GM21367 (cell line): ENCODE measurements around the gene MELTF.
A peak's percentile ranks its signal among the peaks of the same experiment; 100 is the strongest.
"Not testable (repeated sequence)": the region's sequence is repeated elsewhere in the genome, so short reads cannot be mapped to it uniquely, and the experiment has no call there.

Experiments used
- ATAC-seq: cut with Tn5 transposase; IDR thresholded peaks from one replicate; pipeline ENCODE4 v1.9.1; 2021; ENCODE audit not compliant: unreplicated experiment

Gene MELTF

GRCh38 chr3:197029511-197030167 lies at the start of gene MELTF:
TSS of gene MELTF (minus strand) at chr3:197029817. CDS start at chr3:197029702, 115 bp downstream.
- peak; percentile 61 for ATAC-seq

- ATAC-seq: no peak
Observed at GRCh38 chr3:197076415-197076814, 46.8 kb upstream of the MELTF start.

- ATAC-seq: no peak
Observed at GRCh38 chr3:197068077-197068476, 38.5 kb upstream of the MELTF start.

GRCh38 chr3:197064771-197065170 lies 35.2 kb upstream of the MELTF start:
- ATAC-seq: no peak

- ATAC-seq: no peak
Observed at GRCh38 chr3:197062446-197062845, 32.8 kb upstream of the MELTF start.

- ATAC-seq: not testable (repeated sequence)
Observed at GRCh38 chr3:197051637-197052036, 22.0 kb upstream of the MELTF start.

- ATAC-seq: no peak
Observed at GRCh38 chr3:197050511-197050910, 20.9 kb upstream of the MELTF start.

- no peak for ATAC-seq
Observed at GRCh38 chr3:197042539-197042938, 12.9 kb upstream of the MELTF start.

- ATAC-seq: no peak
Observed at GRCh38 chr3:197041875-197042488, 12.4 kb upstream of the MELTF start.

GRCh38 chr3:197040658-197041057 lies 11.0 kb upstream of the MELTF start:
- ATAC-seq: no peak

- ATAC-seq: no peak
Observed at GRCh38 chr3:197038679-197039462, 9.3 kb upstream of the MELTF start.

- no peak for ATAC-seq
Observed at GRCh38 chr3:197035577-197035976, 6.0 kb upstream of the MELTF start.

GRCh38 chr3:197034778-197035177 lies 5.2 kb upstream of the MELTF start:
- not testable (repeated sequence) for ATAC-seq

GRCh38 chr3:197033764-197034163 lies 4.1 kb upstream of the MELTF start:
- ATAC-seq: not testable (repeated sequence)

- no peak for ATAC-seq
Observed at GRCh38 chr3:197031315-197032285, 2.0 kb upstream of the MELTF start.

GRCh38 chr3:197030379-197031314 lies 1.0 kb upstream of the MELTF start:
- no peak for ATAC-seq

GRCh38 chr3:197028728-197029510 lies 698 bp downstream of the MELTF start:
- ATAC-seq: no peak

- no peak for ATAC-seq
Observed at GRCh38 chr3:197027896-197028727, 1.5 kb downstream of the MELTF start.
